Stimulated activated memory B cell treated with anti-CD40 and anti-IgM and Interleukin-4, amounts not matched to agents 10 μg/mL and 1 μg/mL and 100 μg/mL, for 72 hours (primary cell): ENCODE results near the gene NFASC.
A peak's percentile ranks its signal among the peaks of the same experiment; 100 is the strongest.

Source experiments
- ATAC-seq: fragments of 150-1000 bp; cut with Tn5 transposase; 2 replicates; pipeline ENCODE4 v1.10.0; 2021
- H3K27ac Mint-ChIP-seq: one replicate; pipeline ENCODE4 v1.8.0; 2022; ENCODE audit warnings: mild to moderate bottlenecking, mixed read lengths
- H3K27me3 Mint-ChIP-seq: one replicate; pipeline ENCODE4 v1.8.0; 2022; ENCODE audit warnings: mixed read lengths
- H3K36me3 Mint-ChIP-seq: one replicate; pipeline ENCODE4 v1.8.0; 2022; ENCODE audit warnings: mixed read lengths
- H3K4me1 Mint-ChIP-seq: one replicate; pipeline ENCODE4 v1.8.0; 2022; ENCODE audit warnings: mixed read lengths
- H3K4me3 Mint-ChIP-seq: one replicate; pipeline ENCODE4 v1.8.0; 2022; ENCODE audit warnings: mild to moderate bottlenecking, moderate library complexity, mixed read lengths
- H3K9me3 Mint-ChIP-seq: one replicate; pipeline ENCODE4 v1.8.0; 2022; ENCODE audit warnings: mixed read lengths

The NFASC gene

DNA sequence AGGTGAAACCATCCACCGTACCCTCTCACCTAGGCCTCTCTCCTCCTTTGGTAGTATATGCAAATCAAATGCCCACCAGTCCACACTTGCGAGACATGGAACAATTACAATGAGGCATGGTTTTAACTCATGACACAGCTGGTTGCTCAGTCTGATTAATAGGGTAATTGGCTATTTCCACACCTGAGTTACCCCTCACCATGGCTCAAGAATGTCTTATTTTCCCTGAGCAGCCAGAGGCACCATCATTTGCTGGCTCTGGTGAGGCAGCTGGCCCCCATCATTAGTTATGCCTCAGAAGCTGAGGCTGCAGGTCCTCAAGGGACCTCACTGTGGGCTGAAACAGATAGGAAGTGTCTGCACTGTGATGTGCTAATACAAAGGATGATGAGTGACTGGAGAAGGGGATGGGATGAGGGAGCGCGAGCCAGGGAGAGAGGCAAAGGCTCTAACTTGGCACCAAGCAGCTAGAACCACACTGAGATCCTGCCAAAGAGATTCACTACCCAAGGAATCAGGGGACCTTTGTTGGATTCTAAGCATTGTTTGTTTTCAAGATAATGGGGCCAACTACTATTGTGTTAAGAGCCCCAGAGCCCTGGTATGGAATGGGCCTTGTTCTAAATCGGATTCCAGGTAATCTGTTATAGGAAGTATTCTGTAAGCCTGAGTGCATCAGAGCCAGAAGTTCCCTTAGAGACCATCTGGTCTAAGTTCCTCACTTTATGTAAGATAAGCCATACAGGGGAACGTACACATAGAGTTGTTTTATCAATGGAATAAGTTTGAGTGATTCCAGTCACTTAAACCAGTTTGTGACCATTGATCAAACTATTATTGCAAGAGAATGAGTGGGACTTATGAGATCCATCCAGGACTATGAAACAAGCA lies 92.3 kb downstream of the NFASC start:
- Mint-ChIP-seq H3K36me3 (no peaks in the 10 kb centered on the region), H3K4me1 (peaks cover 32% of the 10 kb centered on the region), H3K27ac (no peak overlapping the region), H3K4me3 (no peak overlapping the region), H3K27me3 (peaks cover 29% of the 10 kb centered on the region), H3K9me3 (no peaks in the 10 kb centered on the region)
- peak; percentile 89 for ATAC-seq

DNA sequence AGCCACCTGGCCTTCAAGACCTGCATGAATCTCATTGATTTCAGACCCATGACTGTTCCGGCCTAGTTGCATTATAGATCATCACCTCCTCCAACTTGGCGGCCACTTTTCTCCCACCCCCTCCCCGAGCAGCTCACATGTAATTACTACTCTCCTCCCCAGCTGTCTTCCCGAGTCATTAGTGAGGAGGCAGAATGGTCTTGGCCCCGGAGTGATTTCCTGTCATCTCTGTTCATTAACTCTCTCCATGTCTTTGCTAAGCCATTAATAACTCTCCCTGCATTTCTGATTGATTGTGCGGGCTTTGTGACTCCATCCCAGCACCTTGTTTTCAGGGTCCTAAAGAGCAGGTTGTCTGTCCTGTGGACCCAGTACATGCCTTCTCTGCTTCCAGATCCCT lies 96.8 kb downstream of the NFASC start:
- ATAC-seq: no peak
- H3K27ac Mint-ChIP-seq: no peak overlapping the region
- H3K4me1 Mint-ChIP-seq: peaks cover 22% of the 10 kb centered on the region
- H3K9me3 Mint-ChIP-seq: no peaks in the 10 kb centered on the region
- H3K4me3 Mint-ChIP-seq: no peak overlapping the region
- peaks cover 34% of the 10 kb centered on the region for H3K27me3 Mint-ChIP-seq
- no peaks in the 10 kb centered on the region for H3K36me3 Mint-ChIP-seq

DNA sequence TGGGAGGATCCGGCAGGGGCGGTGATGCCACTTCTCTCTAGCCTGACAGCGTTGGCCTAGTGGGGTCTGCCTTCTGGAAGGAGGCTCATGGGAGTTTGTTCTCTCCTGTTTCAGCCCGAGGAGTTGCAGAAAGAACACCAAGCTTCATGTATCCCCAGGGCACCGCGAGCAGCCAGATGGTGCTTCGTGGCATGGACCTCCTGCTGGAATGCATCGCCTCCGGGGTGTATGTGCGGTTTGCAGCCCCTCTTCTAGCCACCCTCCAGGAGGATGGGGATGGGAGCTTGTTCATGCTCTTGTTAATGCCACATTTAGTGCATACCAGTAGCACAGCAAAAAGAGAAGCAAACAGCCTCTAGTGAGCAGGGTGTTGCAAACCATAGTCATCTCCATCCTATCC lies 97.5 kb downstream of the NFASC start:
- ATAC-seq: no peak
- H3K27ac Mint-ChIP-seq: no peak overlapping the region
- H3K36me3 Mint-ChIP-seq: no peaks in the 10 kb centered on the region
- H3K4me1 Mint-ChIP-seq: peaks cover 15% of the 10 kb centered on the region
- no peak overlapping the region for H3K4me3 Mint-ChIP-seq
- no peaks in the 10 kb centered on the region for H3K9me3 Mint-ChIP-seq
- H3K27me3 Mint-ChIP-seq: peaks cover 37% of the 10 kb centered on the region

DNA sequence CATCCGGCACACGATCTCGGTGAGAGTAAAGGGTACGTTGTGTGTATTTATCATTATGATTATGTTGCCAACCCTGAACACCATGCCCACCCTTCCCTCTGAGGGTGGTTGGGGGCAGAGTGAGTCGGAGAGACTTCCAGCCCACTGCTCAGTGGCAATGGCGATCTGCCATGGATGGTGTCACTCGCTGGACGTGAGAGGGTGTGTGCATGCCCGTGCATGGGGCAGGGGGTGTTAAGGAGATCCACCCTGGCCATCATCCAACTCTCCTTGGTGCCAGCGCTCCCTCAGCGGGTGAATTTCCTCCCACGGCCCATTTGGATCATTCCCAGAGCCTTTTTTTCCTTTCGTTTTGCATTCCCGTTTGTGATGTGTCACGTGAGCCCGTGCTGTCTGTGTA lies 98.3 kb downstream of the NFASC start:
- ATAC-seq: no peak
- H3K27ac Mint-ChIP-seq: no peak overlapping the region
- H3K9me3 Mint-ChIP-seq: no peaks in the 10 kb centered on the region
- H3K27me3 Mint-ChIP-seq: peaks cover 45% of the 10 kb centered on the region
- H3K4me3 Mint-ChIP-seq: no peak overlapping the region
- H3K36me3 Mint-ChIP-seq: no peaks in the 10 kb centered on the region
- H3K4me1 Mint-ChIP-seq: peaks cover 8% of the 10 kb centered on the region

DNA sequence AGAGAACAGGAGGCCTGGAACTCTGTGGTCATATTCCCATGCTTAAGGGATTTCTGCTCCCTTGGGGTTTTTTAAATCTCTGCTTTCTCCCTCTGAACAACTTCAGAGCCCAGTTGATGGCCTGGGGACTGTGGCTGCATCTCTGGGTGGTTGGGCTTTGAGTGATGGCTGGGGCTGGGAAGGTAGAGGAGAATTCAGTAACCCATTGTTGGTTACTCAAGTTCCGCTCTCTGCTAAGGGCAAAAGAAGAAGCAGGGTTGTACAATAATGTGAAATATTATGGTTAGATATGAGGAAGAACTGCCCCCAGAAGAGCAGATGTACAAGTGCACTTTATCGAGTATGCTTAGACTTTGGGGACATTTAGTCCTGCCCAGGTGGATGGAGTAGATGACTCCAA lies 100.3 kb downstream of the NFASC start:
- Mint-ChIP-seq H3K9me3 (no peaks in the 10 kb centered on the region), H3K27ac (no peak overlapping the region), H3K4me1 (peaks cover 15% of the 10 kb centered on the region), H3K36me3 (no peaks in the 10 kb centered on the region), H3K4me3 (no peak overlapping the region), H3K27me3 (peaks cover 60% of the 10 kb centered on the region)
- ATAC-seq: no peak

DNA sequence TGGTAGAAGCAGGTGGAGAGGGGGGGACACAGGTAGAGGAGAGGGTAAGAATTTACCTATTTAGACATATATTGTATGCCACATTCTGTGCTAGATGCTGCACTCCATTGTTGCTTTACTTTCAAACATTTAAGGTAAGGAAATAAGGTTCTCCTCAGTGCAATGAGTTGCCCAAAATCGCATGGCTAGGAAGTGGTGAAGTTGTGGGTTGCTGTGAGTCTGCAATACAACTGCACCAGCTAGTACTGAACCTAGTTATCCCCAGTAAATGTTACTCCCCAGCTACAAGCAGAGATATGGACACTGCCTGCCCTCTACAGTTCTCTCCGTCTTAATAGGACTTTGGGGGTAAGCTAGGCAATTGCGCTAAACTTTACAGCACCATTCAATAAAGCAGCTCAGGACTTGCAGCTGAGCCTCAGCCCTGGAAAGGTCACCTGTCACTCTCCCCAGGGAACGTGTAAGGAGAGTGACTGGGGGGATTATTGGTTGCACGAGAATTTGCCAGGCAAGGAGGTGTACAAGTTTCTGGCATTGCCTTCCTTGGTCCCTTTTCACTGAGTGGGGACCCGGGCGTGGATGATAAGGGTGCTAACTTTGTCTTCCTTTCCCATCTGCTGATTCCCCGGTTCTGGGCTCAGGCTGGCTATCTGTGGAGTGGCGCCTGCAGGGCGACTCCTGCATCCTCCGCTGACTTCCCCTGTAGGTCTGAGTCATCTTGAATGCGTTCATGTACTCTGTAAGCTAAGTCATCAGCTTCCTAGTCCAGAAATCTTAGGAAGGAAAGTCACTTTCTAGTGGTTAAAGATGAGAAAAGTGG lies 101.1 kb downstream of the NFASC start:
- Mint-ChIP-seq H3K36me3 (no peaks in the 10 kb centered on the region), H3K9me3 (no peaks in the 10 kb centered on the region), H3K4me3 (no peak overlapping the region), H3K27me3 (peaks cover 57% of the 10 kb centered on the region), H3K27ac (no peak overlapping the region), H3K4me1 (peaks cover 20% of the 10 kb centered on the region)
- peak; percentile 48 for ATAC-seq

DNA sequence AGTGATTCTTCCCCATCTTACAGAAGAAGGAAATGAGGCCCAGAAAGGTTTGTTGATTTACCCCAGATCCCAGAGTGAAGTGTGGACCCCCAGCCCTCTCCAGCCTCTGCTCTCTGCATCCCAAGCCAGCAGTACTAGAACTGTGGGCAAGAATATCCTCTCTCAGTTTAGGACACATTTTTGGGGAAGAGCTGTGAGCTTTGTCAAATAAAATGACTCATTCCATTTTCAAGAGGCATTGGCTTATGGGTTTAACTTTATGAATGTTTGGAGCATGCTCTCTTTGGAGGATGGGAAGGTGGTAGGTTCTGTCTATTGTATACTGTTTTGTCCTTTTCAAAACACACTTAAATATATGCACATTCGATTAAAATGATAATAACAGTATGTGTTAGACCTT lies 101.8 kb downstream of the NFASC start:
- Mint-ChIP-seq H3K27ac (no peak overlapping the region), H3K36me3 (no peaks in the 10 kb centered on the region), H3K4me1 (peaks cover 27% of the 10 kb centered on the region), H3K27me3 (peaks cover 50% of the 10 kb centered on the region), H3K9me3 (no peaks in the 10 kb centered on the region), H3K4me3 (no peak overlapping the region)
- ATAC-seq: no peak

DNA sequence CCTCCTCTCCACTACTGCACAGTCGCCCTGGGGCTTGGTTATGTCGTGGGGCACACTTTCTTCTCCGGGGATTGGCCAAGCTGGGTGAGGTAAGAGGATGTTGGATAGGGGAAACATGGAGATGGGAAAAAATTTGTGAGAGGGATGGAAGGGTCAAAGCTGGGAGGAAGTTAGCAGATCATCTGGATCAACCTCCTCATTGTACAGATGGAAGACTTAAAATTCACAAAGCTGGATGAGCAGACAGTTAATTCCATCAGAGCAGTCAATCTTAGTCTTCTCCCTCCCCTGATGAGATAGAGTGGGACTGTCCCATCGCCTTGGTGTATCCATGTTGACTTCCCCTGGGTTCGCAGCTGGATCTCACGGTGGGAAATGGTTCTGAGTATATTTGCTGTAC lies 102.8 kb downstream of the NFASC start:
- H3K9me3 Mint-ChIP-seq: no peaks in the 10 kb centered on the region
- H3K36me3 Mint-ChIP-seq: no peaks in the 10 kb centered on the region
- no peak overlapping the region for H3K4me3 Mint-ChIP-seq
- H3K27me3 Mint-ChIP-seq: peaks cover 51% of the 10 kb centered on the region
- no peak overlapping the region for H3K27ac Mint-ChIP-seq
- ATAC-seq: no peak
- peaks cover 34% of the 10 kb centered on the region for H3K4me1 Mint-ChIP-seq

DNA sequence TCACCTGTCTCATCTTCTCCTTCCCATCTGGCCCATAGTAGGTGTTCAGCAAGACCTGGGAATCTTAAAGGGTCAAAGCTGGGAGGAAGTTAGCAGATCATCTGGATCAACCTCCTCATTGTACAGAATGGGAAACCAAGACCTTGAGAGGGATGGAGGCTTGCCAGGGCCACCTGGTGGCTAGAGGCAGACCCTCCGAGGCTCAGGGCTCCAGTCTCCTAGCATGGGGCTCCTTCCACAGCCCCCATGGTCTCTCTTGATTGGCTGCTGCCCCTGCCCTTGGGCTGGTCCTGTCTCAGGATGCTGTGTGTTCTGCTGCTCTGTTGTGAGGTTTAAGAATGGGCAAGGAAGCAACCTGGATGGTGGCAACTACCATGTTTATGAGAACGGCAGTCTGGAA lies 103.7 kb downstream of the NFASC start:
- peaks cover 56% of the 10 kb centered on the region for H3K27me3 Mint-ChIP-seq
- no peaks in the 10 kb centered on the region for H3K9me3 Mint-ChIP-seq
- ATAC-seq: no peak
- no peaks in the 10 kb centered on the region for H3K36me3 Mint-ChIP-seq
- peaks cover 34% of the 10 kb centered on the region for H3K4me1 Mint-ChIP-seq
- H3K27ac Mint-ChIP-seq: no peak overlapping the region
- H3K4me3 Mint-ChIP-seq: no peak overlapping the region

DNA sequence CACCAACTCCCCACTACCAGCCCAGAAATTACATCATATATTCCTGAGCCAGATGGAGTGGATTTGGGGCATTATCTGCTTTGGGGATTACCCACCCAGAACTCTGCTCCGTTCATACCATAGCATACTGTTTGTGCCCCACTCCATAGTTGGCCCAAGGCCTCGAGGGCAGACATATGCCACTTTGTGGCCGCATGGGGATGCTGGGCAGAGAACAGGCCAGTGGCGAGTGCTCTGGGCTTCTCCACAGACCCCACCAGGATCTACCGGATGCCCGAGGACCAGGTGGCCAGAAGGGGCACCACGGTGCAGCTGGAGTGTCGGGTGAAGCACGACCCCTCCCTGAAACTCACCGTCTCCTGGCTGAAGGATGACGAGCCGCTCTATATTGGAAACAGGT lies 104.4 kb downstream of the NFASC start:
- Mint-ChIP-seq H3K36me3 (no peaks in the 10 kb centered on the region), H3K4me1 (peaks cover 34% of the 10 kb centered on the region), H3K4me3 (no peak overlapping the region), H3K27me3 (peaks cover 62% of the 10 kb centered on the region), H3K27ac (no peak overlapping the region), H3K9me3 (no peaks in the 10 kb centered on the region)
- no peak for ATAC-seq

DNA sequence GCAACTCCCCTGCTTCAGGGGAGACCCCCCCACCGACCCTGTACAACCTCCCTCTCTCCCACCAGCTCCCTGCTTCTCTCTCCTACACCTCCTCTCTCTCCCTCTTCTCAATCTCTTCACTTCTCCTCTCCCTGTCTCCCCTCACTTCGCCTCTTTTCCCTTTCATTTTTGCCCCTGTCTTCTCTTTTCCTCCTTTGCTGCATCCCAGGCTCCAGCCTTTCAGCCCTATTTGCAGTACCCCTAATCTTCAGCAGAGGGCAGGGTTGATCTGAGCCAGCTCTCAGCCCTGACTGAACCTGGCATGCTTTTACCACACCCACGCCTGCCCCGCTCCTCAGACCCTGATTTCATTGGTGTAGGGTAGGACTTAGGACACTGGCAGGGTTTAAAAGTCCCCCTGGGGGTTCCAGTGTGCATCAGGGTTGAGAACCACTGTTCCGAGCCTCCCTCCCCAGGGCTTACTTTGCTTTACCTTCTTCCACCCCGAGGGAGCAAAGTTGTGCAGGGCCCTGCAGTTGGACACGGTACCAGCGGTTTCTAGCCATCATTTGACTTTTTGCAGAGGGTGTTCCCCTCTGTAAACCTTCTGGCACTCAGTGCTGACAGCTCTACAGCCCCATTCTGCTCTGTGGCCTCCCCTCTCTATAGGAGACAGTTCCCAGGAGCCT lies 105.0 kb downstream of the NFASC start:
- H3K27ac Mint-ChIP-seq: no peak overlapping the region
- peaks cover 61% of the 10 kb centered on the region for H3K27me3 Mint-ChIP-seq
- H3K4me3 Mint-ChIP-seq: no peak overlapping the region

DNA sequence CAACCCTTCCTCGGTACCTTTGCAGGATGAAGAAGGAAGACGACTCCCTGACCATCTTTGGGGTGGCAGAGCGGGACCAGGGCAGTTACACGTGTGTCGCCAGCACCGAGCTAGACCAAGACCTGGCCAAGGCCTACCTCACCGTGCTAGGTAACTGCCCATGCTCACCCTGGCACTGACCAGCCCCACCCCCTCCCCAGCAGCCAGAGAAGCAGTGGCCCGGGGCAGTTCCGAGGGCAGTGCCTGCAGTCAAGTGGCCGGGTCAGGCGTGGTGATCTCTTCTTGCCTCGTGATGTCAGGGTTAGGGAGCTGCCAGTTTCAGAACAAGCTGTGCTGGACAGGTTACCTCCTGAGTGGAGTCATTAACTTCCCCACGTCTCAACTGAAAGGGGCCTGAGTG lies 106.0 kb downstream of the NFASC start:
- H3K9me3 Mint-ChIP-seq: no peaks in the 10 kb centered on the region
- no peak overlapping the region for H3K27ac Mint-ChIP-seq
- peaks cover 62% of the 10 kb centered on the region for H3K27me3 Mint-ChIP-seq
- no peak for ATAC-seq
- no peak overlapping the region for H3K4me3 Mint-ChIP-seq
- H3K36me3 Mint-ChIP-seq: no peaks in the 10 kb centered on the region
- H3K4me1 Mint-ChIP-seq: peaks cover 34% of the 10 kb centered on the region

More for the DNA sequence above, 105.0 kb downstream of the NFASC start:
- H3K4me1 Mint-ChIP-seq: peaks cover 34% of the 10 kb centered on the region
- ATAC-seq: peak; percentile 69
- no peaks in the 10 kb centered on the region for H3K9me3 Mint-ChIP-seq
- H3K36me3 Mint-ChIP-seq: no peaks in the 10 kb centered on the region

DNA sequence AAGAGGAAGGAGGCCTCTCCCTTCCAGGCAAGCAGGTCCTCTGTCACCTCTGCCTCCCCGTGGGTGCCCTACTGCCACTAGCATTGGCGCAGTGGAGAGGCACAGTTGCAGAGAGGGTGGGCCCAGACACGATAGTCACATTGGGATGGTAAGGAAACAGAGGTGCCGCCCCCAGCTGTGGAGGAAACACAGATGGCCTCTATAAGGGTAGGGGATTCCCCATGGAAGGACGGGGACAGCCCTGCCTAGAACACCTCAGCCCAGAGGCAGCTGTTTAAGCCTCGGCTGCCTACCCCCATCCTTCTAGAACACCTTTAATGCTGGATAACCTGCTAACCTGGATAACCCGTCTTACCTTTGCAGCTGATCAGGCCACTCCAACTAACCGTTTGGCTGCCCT lies 106.7 kb downstream of the NFASC start:
- Mint-ChIP-seq H3K36me3 (no peaks in the 10 kb centered on the region), H3K4me3 (no peak overlapping the region), H3K27me3 (peaks cover 69% of the 10 kb centered on the region), H3K27ac (no peak overlapping the region), H3K4me1 (peaks cover 27% of the 10 kb centered on the region), H3K9me3 (no peaks in the 10 kb centered on the region)
- ATAC-seq: peak; percentile 59

DNA sequence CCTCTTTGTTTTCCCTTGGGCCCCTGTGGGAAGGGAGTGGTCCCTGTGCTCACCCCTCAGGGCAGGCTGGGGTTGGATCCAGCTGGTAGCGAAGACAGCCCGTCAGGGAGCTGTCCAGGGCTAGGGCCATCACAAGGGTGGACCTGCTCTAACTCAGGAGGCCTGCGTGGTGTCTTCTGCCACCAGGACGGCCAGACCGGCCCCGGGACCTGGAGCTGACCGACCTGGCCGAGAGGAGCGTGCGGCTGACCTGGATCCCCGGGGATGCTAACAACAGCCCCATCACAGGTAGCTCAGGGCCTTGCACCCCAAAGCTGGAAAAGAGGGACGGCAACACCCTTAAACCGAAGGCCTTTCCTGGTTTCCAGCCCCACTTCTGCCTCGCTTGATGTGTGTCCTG lies 108.1 kb downstream of the NFASC start:
- H3K27me3 Mint-ChIP-seq: peaks cover 74% of the 10 kb centered on the region
- H3K4me3 Mint-ChIP-seq: no peak overlapping the region
- H3K4me1 Mint-ChIP-seq: peaks cover 41% of the 10 kb centered on the region
- no peaks in the 10 kb centered on the region for H3K36me3 Mint-ChIP-seq
- no peak overlapping the region for H3K27ac Mint-ChIP-seq
- no peaks in the 10 kb centered on the region for H3K9me3 Mint-ChIP-seq
- ATAC-seq: no peak

DNA sequence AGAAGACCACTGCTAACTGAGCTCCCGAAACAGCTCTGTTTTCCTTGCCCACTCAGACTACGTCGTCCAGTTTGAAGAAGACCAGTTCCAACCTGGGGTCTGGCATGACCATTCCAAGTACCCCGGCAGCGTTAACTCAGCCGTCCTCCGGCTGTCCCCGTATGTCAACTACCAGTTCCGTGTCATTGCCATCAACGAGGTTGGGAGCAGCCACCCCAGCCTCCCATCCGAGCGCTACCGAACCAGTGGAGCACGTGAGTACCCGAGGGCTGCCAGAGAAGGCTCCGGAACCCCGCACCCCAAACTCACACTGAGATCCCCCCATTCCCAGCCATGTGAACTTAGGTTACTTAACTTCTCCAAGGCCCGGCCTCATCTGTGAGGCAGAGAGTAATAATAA lies 108.6 kb downstream of the NFASC start:
- Mint-ChIP-seq H3K27me3 (peaks cover 69% of the 10 kb centered on the region), H3K36me3 (no peaks in the 10 kb centered on the region), H3K9me3 (no peaks in the 10 kb centered on the region), H3K27ac (no peak overlapping the region), H3K4me1 (peaks cover 41% of the 10 kb centered on the region), H3K4me3 (no peak overlapping the region)
- ATAC-seq: no peak
